Psoas muscle (tissue), 8 donors: Measurements from ENCODE around the gene SPATA13. TPM values are rescaled to one million over a fixed set of nuclear protein-coding genes. Genes with fewer than 3 reads are reported as not detected.

Experiments used
- ATAC-seq, 4 donors: fragments of 200-7000 bp; cut with Tn5 transposase; one replicate each; pipeline ENCODE4 v1.9.1; 2020; ENCODE audit warnings: moderate library complexity in 3 of 4, mild to moderate bottlenecking in 2 of 4
- DNase-seq, 2 donors: peaks; one replicate each; pipeline ENCODE4 v3.0.0-alpha.2; 2020
- H3K27ac ChIP-seq: fragments of 200-600 bp; one replicate; pipeline ENCODE4 v1.8.0; 2022
- H3K27me3 ChIP-seq, 3 donors: fragments of 200-600 bp in 1 of 3; one replicate each; pipeline versions ENCODE4 v1.6.1 to v1.8.0; 2013 to 2022; ENCODE audit warnings: low read length in 2 of 3, mild to moderate bottlenecking in 2 of 3, moderate library complexity in 1 of 3; ENCODE audit not compliant: insufficient read depth in 3 of 3
- H3K36me3 ChIP-seq, 2 donors: fragments of 200-600 bp in 1 of 2; one replicate each; pipeline versions ENCODE4 v1.6.1 to v1.8.0; 2013 to 2022; ENCODE audit warnings: low read depth in 1 of 2, mild to moderate bottlenecking in 1 of 2, moderate library complexity in 1 of 2; ENCODE audit not compliant: insufficient read depth in 1 of 2
- H3K4me1 ChIP-seq: fragments of 200-600 bp; one replicate; pipeline ENCODE4 v1.8.0; 2022
- H3K4me3 ChIP-seq: fragments of 200-600 bp; one replicate; pipeline ENCODE4 v1.8.0; 2022; ENCODE audit warnings: mild to moderate bottlenecking
- H3K9me3 ChIP-seq: fragments of 200-600 bp; one replicate; pipeline ENCODE4 v1.8.0; 2022
- WGBS, 3 donors: extraction: QIAGEN DNeasy Blood & Tissue Kit; methylation state at CpG; one replicate each; pipeline versions ENCODE4 v1.1.6 to v1.1.7; 2013; 5-methylcytosine and 5-hydroxymethylcytosine counted together
- intact Hi-C, 2 donors: fragments of 100-400 bp; cut with DNase I; formaldehyde crosslinking; loops; one replicate each; pipeline versions ENCODE4 v1.11.0 to v1.14.2; 2022
- polyA plus RNA-seq, 3 donors: library from polyadenylated mRNA; stranded (reverse); fragments of 200-250 nt; gene quantifications; one replicate each; pipeline ENCODE4 v1.2.3, GENCODE V29; 2013
- total RNA-seq, 4 donors: library from RNA; stranded (reverse); fragmentation: NEBNext Ultra II Directional in 2 of 4; extraction: Animal tissue kit (Norgen Biotek cat#: 25700) in 2 of 4; gene quantifications; one replicate each; pipeline versions ENCODE4 v1.2.1 to v1.2.4, GENCODE V29; 2021 to 2023
- TF ChIP-seq, protein P1 (sequence below): fragments of 200-600 bp; IDR thresholded peaks from one replicate; pipeline ENCODE4 v1.8.0; 2022; ENCODE audit warnings: antibody characterized with exemption
- donor health status: healthy with polysubstance abuse.
- donor health status: DM: no; HTN: no; CAD: no; lungs with moderate emphysema.
- donor health status: Bipolar disorder and iron deficiency.
- donor health status: healthy.
- donor health status: DM: yes; HTN: yes; CAD: no.
- donor health status: DM: no; HTN: no; CAD: no.
- donor health status: DM: no; HTN: no; CAD: no.
- donor health status: DM: yes; HTN: yes; CAD: no.

SPATA13 gene
- total and polyA plus RNA-seq, 7 donors, result 0.87 to 5.8 (median 2.5) TPM

GRCh38 chr13:24161010-24161775, 673 bp downstream of the SPATA13 start:
- intact Hi-C loops, result loop anchor here in 1 of 2 donors (5.0 kb wide), 1 partner anchor 51 kb away; no protein-coding TSS in a partner anchor
- peak; percentile 35 to 57 (median 38) for ATAC-seq
- peak; percentile 32 to 57 for DNase-seq
- 1 to 3% (median 1%) methylated on average over 37 to 43 of the region's 43 CpGs for WGBS, 3 donors
- Histone ChIP-seq H3K27ac (peak overlapping the region; percentile 30), H3K36me3 (no peaks in the 10 kb centered on the region), H3K4me1 (no peaks in the 10 kb centered on the region), H3K9me3 (no peaks in the 10 kb centered on the region), H3K27me3 (peaks cover 0 to 35% (median 8%) of the 10 kb centered on the region in 3 donors), H3K4me3 (peak overlapping the region; percentile 81)
- TF ChIP-seq, protein P1, sequence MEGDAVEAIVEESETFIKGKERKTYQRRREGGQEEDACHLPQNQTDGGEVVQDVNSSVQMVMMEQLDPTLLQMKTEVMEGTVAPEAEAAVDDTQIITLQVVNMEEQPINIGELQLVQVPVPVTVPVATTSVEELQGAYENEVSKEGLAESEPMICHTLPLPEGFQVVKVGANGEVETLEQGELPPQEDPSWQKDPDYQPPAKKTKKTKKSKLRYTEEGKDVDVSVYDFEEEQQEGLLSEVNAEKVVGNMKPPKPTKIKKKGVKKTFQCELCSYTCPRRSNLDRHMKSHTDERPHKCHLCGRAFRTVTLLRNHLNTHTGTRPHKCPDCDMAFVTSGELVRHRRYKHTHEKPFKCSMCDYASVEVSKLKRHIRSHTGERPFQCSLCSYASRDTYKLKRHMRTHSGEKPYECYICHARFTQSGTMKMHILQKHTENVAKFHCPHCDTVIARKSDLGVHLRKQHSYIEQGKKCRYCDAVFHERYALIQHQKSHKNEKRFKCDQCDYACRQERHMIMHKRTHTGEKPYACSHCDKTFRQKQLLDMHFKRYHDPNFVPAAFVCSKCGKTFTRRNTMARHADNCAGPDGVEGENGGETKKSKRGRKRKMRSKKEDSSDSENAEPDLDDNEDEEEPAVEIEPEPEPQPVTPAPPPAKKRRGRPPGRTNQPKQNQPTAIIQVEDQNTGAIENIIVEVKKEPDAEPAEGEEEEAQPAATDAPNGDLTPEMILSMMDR, result no peak

DNA sequence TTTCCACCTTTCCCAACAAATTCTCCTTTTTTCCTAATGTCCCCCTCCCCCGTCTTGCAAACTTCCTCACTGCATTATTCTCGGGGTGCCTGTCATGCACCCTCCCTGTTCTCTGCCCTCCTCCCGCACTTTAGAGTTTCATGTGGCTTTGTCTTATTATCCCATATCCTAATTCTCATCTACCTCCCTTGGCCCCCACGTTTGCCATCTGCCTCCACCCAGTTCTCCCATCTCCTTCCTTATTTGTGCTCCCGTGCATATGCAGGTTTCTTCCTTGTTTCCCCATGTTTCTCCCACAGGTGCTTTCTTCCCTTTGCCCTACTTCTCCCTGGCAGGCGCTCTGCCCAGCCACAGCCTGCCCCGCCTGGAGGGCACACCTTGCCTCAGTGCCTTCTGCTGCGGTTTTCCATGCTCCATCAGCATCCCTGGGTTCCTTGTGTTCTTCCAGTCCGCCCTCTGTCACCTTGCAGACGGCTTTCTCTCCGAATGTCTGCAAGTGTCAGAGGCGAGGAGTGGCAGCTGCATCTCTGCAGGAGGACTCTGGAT, 1.5 kb downstream of the SPATA13 start:
- Histone ChIP-seq H3K27ac (no peak overlapping the region), H3K27me3 (peaks cover 0 to 35% (median 8%) of the 10 kb centered on the region in 3 donors), H3K4me1 (no peaks in the 10 kb centered on the region), H3K4me3 (peak overlapping the region; percentile 81), H3K9me3 (no peaks in the 10 kb centered on the region), H3K36me3 (no peaks in the 10 kb centered on the region)
- ATAC-seq, result no peak
- TF ChIP-seq, protein P1, result no peak
- intact Hi-C loops, result loop anchor here in 1 of 2 donors (5.0 kb wide), 1 partner anchor 50 kb away; no protein-coding TSS in a partner anchor
- 74 to 77% (median 76%) methylated on average over 12 of the region's 12 CpGs for WGBS, 3 donors
- no peak for DNase-seq

DNA sequence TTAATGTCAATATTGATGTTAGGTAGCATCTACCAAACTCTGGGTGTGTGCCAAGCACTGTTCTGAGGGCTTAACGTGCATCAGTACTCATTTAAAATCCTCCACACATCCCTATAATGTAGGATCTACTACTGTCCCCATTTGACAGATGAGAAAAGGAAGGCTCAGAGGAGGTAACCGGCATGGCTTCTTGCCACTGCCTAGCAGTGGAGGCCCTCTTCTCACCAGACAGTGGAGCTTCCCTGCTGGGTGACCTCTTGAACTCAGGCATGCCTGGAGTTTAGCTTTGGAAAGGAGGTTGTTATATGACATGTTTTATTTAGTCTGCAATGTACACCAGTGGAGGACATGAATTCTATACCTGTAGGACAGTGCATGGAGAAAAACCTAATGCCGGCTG, 2.1 kb downstream of the SPATA13 start:
- no peak overlapping the region for H3K27ac ChIP-seq
- no peaks in the 10 kb centered on the region for H3K36me3 ChIP-seq
- TF ChIP-seq, protein P1, result no peak
- ATAC-seq (no peak), DNase-seq (no peak)
- 69 to 81% (median 79%) methylated on average over 3 of the region's 3 CpGs for WGBS, 3 donors
- H3K27me3 ChIP-seq, result peaks cover 0 to 35% (median 8%) of the 10 kb centered on the region in 3 donors
- H3K4me3 ChIP-seq, result no peak overlapping the region
- intact Hi-C loops, result loop anchor here in 1 of 2 donors (5.0 kb wide), 1 partner anchor 50 kb away; no protein-coding TSS in a partner anchor
- H3K4me1 ChIP-seq, result no peaks in the 10 kb centered on the region
- no peaks in the 10 kb centered on the region for H3K9me3 ChIP-seq

DNA sequence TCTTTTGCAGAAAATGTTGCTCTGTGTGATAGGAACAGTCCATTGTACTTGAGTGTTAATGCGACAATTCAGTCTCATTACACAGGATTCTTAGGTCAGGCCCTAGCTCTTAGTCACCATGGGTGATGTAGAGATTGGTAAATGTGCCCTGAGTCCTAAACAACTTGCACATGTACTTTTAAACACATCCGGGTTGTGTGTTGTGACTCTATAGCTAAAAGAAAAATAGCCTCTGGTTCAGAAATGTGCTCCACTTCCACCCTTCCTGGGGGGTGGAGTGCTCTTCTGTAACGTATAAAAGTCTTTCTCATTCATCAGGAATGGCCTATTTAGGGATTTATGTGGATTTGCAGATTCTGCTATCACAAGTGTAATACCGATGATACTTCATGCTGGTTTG, 5.2 kb downstream of the SPATA13 start:
- H3K27me3 ChIP-seq, result peaks cover 0 to 35% (median 8%) of the 10 kb centered on the region in 3 donors
- 67 to 81% (median 81%) methylated on average over 4 of the region's 4 CpGs for WGBS, 3 donors
- DNase-seq (no peak), ATAC-seq (no peak)
- no peaks in the 10 kb centered on the region for H3K4me1 ChIP-seq
- H3K9me3 ChIP-seq, result no peaks in the 10 kb centered on the region
- H3K27ac ChIP-seq, result no peak overlapping the region
- no peak overlapping the region for H3K4me3 ChIP-seq
- TF ChIP-seq, protein P1, result no peak
- intact Hi-C loops, result no loop called here
- no peaks in the 10 kb centered on the region for H3K36me3 ChIP-seq
